GM21367 (cell line): ENCODE results near the gene ZGLP1.

Experiments
- ATAC-seq: cut with Tn5 transposase; IDR thresholded peaks from one replicate; pipeline ENCODE4 v1.9.1; 2021; ENCODE audit not compliant: unreplicated experiment

Gene ZGLP1

GRCh38 chr19:10328558-10329429, 19.2 kb upstream of the ZGLP1 start:
- ATAC-seq, result no peak

GRCh38 chr19:10327793-10328192, 18.2 kb upstream of the ZGLP1 start:
- no peak for ATAC-seq

- no peak for ATAC-seq
Measured at GRCh38 chr19:10325732-10326131, 16.1 kb upstream of the ZGLP1 start.

GRCh38 chr19:10321874-10322835, 12.5 kb upstream of the ZGLP1 start:
- ATAC-seq, result no peak

GRCh38 chr19:10321417-10321797, 11.8 kb upstream of the ZGLP1 start:
- no peak for ATAC-seq

- no peak for ATAC-seq
Measured at GRCh38 chr19:10320602-10321416, 11.2 kb upstream of the ZGLP1 start.

GRCh38 chr19:10318807-10319682, 9.4 kb upstream of the ZGLP1 start:
- no peak for ATAC-seq

- ATAC-seq, result no peak
Measured at GRCh38 chr19:10317857-10318462, 8.3 kb upstream of the ZGLP1 start.

GRCh38 chr19:10317045-10317856, 7.6 kb upstream of the ZGLP1 start:
- no peak for ATAC-seq

GRCh38 chr19:10316229-10317044, 6.8 kb upstream of the ZGLP1 start:
- ATAC-seq, result no peak

- ATAC-seq, result no peak
Measured at GRCh38 chr19:10315335-10316214, 6.0 kb upstream of the ZGLP1 start, which contains the start of gene FDX2. FDX2 (minus strand) TSS chr19:10316015; CDS start chr19:10315996, 19 bp downstream.

GRCh38 chr19:10306327-10306726, 3.3 kb downstream of the ZGLP1 start:
- no peak for ATAC-seq

GRCh38 chr19:10305139-10305806, 4.3 kb downstream of the ZGLP1 start:
- ATAC-seq, result no peak

GRCh38 chr19:10299545-10300458, 9.8 kb downstream of the ZGLP1 start:
- ATAC-seq, result no peak
